Peyer's patch (tissue), 4 donors: ENCODE data around the gene CLBA1. TPM values are rescaled to one million over a fixed set of nuclear protein-coding genes. Genes with fewer than 3 reads are reported as not detected.
"Not testable (repeated sequence)": the region's sequence is repeated elsewhere in the genome, so short reads cannot be mapped to it uniquely, and the experiment has no call there.

Experiments used
- DNase-seq, 3 donors: peaks; one replicate each; pipeline ENCODE4 v3.0.0-alpha.2; 2017 to 2019
- H3K27ac ChIP-seq, 4 donors: fragments of 200-600 bp; sonication (generic); one replicate each; pipeline ENCODE4 v1.5.1; 2016 to 2019
- H3K27me3 ChIP-seq, 2 donors: fragments of 200-600 bp; sonication (generic); one replicate each; pipeline ENCODE4 v1.5.1; 2019
- H3K36me3 ChIP-seq, 3 donors: fragments of 200-600 bp; sonication (generic); one replicate each; pipeline ENCODE4 v1.5.1; 2016 to 2019
- H3K4me1 ChIP-seq, 4 donors: fragments of 200-600 bp; sonication (generic); one replicate each; pipeline ENCODE4 v1.5.1; 2016 to 2019
- H3K4me3 ChIP-seq, 4 donors: fragments of 200-600 bp; sonication (generic); 1 replicate in 3 of 4; 2 replicates in 1 of 4; pipeline ENCODE4 v1.5.1; 2016 to 2019; ENCODE audit warnings: mild to moderate bottlenecking in 1 of 4
- H3K9me3 ChIP-seq, 4 donors: fragments of 200-600 bp; sonication (generic); one replicate each; pipeline ENCODE4 v1.5.1; 2016 to 2019; ENCODE audit warnings: mild to moderate bottlenecking in 1 of 4
- POLR2A ChIP-seq, 2 donors: fragments of 450-650 bp; IDR thresholded peaks; one replicate each; pipeline ENCODE4 v1.5.1; 2017; ENCODE audit warnings: antibody characterized with exemption in 2 of 2, mild to moderate bottlenecking in 2 of 2, moderate library complexity in 2 of 2
- total RNA-seq, 4 donors: library from RNA; depleted of rRNA; stranded (reverse); fragments of >200 nt; gene quantifications; one replicate each; pipeline ENCODE4 v1.1.0, GENCODE V29; 2016
- TF ChIP-seq, protein P1 (sequence below), 6 experiments: fragments of 450-650 bp in 4 of 6; fragments of 200-600 bp in 2 of 6; sonication (generic) in 1 of 6; IDR thresholded peaks; one replicate each; pipeline ENCODE4 v1.5.1; 2017 to 2019; ENCODE audit warnings: antibody characterized with exemption in 6 of 6, mild to moderate bottlenecking in 3 of 6, moderate library complexity in 1 of 6

The CLBA1 gene
- total RNA-seq, 4 donors from 2014 or later, result 0.88 to 3.8 (median 2.8) TPM; not detected in 1

DNA sequence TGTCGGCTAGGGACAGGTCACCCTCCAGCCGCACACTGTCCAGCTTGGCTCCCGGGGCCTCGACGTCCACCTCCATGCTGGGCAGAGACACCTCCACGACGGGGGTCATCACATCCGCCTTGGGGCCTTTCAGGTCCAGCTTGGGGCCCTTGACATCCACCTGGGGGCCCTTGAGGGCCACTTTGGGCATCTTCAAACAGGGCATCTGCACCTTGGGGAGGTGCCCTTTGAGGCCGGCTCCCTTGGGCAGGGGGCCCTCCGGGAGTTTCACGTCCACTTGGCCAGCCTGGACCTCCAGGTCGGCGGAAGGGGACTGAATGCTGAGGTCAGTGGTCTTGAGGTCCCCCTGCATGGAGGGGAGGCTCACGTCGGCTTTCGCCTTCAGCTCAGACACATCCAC lies 43.0 kb upstream of the CLBA1 start:
- Histone ChIP-seq H3K4me1 (no peaks in the 10 kb centered on the region), H3K4me3 (no peak overlapping the region), H3K9me3 (no peaks in the 10 kb centered on the region), H3K36me3 (no peaks in the 10 kb centered on the region), H3K27ac (no peak overlapping the region), H3K27me3 (no peaks in the 10 kb centered on the region)
- DNase-seq, result peak in 1 of 3 donors; percentile 39
- TF ChIP-seq, protein P1, sequence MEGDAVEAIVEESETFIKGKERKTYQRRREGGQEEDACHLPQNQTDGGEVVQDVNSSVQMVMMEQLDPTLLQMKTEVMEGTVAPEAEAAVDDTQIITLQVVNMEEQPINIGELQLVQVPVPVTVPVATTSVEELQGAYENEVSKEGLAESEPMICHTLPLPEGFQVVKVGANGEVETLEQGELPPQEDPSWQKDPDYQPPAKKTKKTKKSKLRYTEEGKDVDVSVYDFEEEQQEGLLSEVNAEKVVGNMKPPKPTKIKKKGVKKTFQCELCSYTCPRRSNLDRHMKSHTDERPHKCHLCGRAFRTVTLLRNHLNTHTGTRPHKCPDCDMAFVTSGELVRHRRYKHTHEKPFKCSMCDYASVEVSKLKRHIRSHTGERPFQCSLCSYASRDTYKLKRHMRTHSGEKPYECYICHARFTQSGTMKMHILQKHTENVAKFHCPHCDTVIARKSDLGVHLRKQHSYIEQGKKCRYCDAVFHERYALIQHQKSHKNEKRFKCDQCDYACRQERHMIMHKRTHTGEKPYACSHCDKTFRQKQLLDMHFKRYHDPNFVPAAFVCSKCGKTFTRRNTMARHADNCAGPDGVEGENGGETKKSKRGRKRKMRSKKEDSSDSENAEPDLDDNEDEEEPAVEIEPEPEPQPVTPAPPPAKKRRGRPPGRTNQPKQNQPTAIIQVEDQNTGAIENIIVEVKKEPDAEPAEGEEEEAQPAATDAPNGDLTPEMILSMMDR (IDR thresholded peaks at IDR 0.05), result no peak
- TF ChIP-seq POLR2A (IDR thresholded peaks at IDR 0.05), result no peak

DNA sequence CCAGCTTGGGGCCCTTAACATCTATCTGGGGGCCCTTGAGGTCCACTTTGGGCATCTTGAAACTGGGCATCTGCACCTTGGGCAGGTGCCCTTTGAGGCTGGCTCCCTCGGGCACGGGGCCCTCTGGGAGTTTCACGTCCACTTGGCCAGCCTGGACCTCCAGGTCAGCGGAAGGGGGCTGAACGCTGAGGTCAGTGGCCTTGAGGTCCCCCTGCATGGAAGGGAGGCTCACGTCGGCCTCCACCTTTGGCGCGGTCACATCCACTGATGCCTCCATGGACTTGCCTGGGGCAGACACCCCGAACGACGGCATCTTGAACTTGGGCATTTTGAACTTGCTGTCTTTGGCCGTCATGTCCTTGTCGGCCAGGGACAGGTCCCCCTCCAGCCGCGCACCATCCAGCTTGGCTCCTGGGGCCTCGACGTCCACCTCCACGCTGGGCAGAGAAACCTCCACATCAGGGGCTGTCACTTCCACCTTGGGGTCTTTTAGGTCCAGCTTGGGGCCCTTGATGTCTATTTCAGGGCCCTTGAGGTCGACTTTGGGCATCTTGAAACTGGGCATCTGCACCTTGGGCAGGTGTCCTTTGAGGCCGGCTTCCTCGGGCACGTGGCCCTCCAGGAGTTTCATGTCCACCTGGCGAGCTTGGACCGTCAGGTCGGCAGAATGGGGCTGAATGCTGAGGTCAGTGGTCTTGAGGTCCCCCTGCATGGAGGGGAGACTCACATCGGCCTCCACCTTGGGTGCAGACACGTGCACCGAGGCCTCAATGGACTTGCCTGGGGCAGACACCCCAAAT lies 42.2 kb upstream of the CLBA1 start:
- H3K27me3 ChIP-seq, H3K4me1 ChIP-seq, H3K4me3 ChIP-seq, H3K27ac ChIP-seq, H3K9me3 ChIP-seq, H3K36me3 ChIP-seq: not testable (repeated sequence)
- DNase-seq, result peak in 1 of 3 donors; percentile 18

DNA sequence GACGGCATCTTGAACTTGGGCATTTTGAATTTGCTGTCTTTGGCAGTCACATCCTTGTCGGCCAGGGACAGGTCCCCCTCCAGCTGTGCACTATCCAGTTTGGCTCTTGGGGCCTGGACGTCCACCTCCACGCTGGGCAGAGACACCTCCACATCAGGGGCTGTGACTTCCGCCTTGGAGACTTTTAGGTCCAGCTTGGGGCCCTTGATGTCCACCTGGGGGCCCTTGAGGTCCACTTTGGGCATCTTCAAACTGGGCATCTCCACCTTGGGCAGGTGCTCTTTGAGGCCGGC lies 41.6 kb upstream of the CLBA1 start:
- H3K36me3 ChIP-seq, H3K27me3 ChIP-seq, H3K9me3 ChIP-seq, H3K4me3 ChIP-seq, H3K4me1 ChIP-seq, H3K27ac ChIP-seq: not testable (repeated sequence)
- peak in 1 of 3 donors; percentile 21 for DNase-seq

DNA sequence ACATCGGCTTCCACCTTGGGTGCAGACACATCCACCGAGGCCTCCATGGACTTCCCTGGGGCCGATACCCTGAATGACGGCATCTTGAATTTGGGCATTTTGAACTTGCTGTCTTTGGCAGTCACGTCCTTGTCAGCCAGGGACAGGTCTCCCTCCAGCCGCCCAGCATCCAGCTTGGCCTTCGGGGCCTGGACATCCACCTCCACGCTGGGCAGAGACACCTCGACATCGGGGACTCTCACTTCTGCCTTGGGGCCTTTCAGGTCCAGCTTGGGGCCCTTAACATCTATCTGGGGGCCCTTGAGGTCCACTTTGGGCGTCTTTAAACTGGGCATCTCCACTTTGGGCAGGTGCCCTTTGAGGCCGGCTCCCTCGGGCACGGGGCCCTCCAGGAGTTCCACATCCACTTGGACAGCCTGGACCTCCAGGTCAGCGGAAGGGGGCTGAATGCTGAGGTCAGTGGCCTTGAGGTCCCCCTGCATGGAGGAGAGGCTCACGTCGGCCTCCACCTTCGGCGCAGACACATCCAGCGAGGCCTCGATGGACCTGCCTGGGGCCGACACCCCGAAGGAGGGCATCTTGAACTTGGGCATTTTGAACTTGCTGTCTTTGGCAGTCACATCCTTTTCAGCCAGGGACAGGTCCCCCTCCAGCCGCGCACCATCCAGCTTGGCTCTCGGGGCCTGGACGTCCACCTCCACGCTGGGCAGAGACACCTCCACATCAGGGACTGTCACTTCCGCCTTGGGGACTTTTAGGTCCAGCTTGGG lies 41.0 kb upstream of the CLBA1 start:
- not testable (repeated sequence) for H3K9me3 ChIP-seq, DNase-seq, H3K4me3 ChIP-seq, H3K27ac ChIP-seq, H3K27me3 ChIP-seq, H3K4me1 ChIP-seq, H3K36me3 ChIP-seq

DNA sequence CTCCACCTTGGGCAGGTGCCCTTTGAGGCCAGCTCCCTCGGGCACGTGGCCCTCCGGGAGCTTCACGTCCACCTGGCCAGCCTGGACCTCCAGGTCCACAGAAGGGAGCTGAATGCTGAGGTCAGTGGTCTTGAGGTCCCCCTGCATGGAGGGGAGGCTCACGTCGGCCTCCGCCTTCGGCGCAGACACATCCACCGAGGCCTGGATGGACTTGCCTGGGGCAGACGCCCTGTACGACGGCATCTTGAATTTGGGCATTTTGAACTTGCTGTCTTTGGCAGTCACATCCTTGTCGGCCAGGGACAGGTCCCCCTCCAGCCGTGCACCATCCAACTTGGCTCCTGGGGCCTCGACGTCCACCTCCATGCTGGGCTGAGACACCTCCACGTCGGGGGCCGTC lies 40.3 kb upstream of the CLBA1 start:
- not testable (repeated sequence) for H3K27ac ChIP-seq, DNase-seq, H3K9me3 ChIP-seq, H3K4me1 ChIP-seq, H3K27me3 ChIP-seq, H3K36me3 ChIP-seq, H3K4me3 ChIP-seq

DNA sequence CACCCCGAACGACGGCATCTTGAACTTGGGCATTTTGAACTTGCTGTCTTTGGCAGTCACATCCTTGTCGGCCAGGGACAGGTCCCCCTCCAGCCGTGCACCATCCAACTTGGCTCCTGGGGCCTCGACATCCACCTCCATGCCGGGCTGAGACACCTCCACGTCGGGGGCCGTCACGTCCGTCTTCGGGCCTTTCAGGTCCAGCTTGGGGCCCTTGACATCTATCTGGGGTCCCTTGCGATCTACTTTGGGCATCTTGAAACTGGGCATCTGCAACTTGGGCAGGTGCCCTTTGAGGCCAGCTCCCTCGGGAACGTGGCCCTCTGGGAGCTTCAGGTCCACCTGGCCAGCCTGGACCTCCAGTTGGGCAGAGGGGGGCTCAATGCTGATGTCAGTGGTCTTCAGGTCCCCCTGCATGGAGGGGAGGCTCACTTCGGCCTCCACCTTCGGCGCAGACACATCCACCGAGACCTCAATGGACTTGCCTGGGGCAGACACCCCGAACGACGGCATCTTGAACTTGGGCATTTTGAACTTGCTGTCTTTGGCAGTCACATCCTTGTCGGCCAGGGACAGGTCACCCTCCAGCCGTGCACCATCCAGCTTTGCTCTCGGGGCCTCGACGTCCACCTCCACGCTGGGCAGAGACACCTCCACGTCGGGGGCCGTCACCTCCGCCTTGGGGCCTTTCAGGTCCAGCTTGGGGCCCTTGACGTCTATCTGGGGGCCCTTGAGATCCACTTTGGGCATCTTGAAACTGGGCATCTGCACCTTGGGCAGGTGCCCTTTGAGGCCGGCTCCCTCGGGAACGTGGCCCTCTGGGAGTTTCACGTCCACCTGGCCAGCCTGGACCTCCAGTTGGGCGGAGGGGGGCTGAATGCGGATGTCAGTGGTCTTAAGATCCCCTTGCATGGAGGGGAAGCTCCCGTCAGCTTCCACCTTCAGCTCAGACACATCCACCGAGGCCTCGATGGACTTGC lies 39.3 kb upstream of the CLBA1 start:
- not testable (repeated sequence) for H3K27ac ChIP-seq, H3K4me1 ChIP-seq, H3K9me3 ChIP-seq, H3K4me3 ChIP-seq, H3K36me3 ChIP-seq, H3K27me3 ChIP-seq, DNase-seq

DNA sequence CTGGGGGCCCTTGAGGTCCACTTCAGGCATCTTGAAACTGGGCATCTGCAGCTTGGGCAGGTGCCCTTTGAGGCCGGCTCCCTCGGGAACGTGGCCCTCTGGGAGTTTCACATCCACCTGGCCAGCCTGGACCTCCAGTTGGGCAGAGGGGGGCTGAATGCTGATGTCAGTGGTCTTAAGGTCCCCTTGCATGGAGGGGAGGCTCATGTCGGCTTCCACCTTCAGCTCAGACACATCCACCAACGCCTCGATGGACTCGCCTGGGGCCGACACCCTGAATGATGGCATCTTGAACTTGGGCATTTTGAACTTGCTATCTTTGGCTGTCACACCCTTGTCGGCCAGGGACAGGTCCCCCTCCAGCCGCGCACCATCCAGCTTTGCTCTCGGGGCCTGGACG lies 38.4 kb upstream of the CLBA1 start:
- not testable (repeated sequence) for H3K36me3 ChIP-seq, H3K9me3 ChIP-seq, H3K27ac ChIP-seq, H3K4me1 ChIP-seq, H3K27me3 ChIP-seq, H3K4me3 ChIP-seq, DNase-seq

DNA sequence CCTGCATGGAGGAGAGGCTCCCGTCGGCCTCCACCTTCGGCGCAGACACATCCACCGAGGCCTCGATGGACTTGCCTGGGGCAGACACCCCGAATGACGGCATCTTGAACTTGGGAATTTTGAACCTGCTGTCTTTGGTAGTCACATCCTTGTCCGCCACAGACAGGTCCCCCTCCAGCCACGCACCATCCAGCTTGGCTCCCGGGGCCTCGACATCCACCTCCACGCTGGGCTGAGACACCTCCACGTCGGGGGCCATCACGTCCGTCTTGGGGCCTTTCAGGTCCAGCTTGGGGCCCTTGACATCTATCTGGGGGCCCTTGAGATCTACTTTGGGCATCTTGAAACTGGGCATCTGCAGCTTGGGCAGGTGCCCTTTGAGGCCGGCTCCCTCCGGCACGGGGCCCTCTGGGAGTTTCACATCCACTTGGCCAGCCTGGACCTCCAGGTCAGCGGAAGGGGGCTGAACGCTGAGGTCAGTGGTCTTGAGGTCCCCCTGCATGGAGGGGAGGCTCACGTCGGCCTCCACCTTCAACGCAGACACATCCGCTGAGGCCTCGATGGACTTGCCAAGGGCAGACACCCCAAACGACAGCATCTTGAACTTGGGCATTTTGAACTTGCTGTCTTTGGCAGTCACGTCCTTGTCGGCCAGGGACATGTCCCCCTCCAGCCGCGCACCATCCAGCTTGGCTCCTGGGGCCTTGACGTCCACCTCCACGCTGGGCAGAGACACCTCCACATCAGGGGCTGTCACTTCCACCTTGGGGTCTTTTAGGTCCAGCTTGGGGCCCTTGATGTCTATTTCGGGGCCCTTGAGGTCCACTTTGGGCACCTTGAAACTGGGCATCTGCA lies 37.5 kb upstream of the CLBA1 start:
- H3K36me3 ChIP-seq, H3K27me3 ChIP-seq, DNase-seq, H3K27ac ChIP-seq, H3K9me3 ChIP-seq, H3K4me1 ChIP-seq, H3K4me3 ChIP-seq: not testable (repeated sequence)

DNA sequence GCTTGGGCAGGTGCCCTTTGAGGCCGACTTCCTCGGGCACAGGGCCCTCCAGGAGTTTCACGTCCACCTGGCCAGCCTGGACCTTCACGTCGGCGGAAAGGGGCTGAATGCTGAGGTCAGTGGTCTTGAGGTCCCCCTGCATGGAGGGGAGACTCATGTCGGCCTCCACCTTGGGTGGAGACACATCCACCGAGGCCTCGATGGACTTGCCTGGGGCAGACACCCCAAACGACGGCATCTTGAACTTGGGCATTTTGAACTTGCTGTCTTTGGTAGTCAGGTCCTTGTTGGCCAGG lies 36.9 kb upstream of the CLBA1 start:
- H3K4me1 ChIP-seq, result no peaks in the 10 kb centered on the region
- no peak overlapping the region for H3K27ac ChIP-seq
- TF ChIP-seq, protein P1 (IDR thresholded peaks at IDR 0.05), result no peak
- TF ChIP-seq POLR2A (IDR thresholded peaks at IDR 0.05), result no peak
- H3K27me3 ChIP-seq, result no peaks in the 10 kb centered on the region
- H3K9me3 ChIP-seq, result no peaks in the 10 kb centered on the region
- H3K36me3 ChIP-seq, result no peaks in the 10 kb centered on the region
- H3K4me3 ChIP-seq, result no peak overlapping the region
- no peak for DNase-seq

DNA sequence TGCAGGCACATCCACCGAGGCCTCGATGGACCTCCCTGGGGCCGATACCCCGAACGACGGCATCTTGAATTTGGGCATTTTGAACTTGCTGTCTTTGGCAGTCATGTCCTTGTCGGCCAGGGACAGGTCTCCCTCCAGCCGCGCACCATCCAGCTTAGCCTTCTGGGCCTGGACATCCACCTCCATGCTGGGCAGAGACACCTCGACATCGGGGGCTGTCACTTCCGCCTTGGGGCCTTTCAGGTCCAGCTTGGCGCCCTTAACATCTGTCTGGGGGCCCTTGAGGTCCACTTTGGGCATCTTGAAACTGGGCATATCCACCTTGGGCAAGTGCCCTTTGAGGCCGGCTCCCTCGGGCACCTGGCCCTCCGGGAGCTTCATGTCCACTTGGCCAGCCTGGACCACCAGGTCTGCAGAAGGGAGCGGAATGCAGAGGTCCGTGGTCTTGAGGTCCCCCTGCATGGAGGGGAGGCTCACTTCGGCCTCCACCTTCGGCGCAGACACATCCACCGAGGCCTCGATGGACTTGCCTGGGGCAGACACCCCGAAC lies 36.1 kb upstream of the CLBA1 start:
- not testable (repeated sequence) for H3K36me3 ChIP-seq, H3K9me3 ChIP-seq, H3K27ac ChIP-seq, H3K27me3 ChIP-seq, H3K4me1 ChIP-seq, DNase-seq, H3K4me3 ChIP-seq
